Stimulated activated CD4-positive, alpha-beta T cell treated with anti-CD3 and anti-CD28 coated beads, Interleukin-15, amount 100 ng/mL, for 24 hours (primary cell): ENCODE data around the gene CHMP2A.

ENCODE experiments used
- DNase-seq: peaks from one replicate; pipeline ENCODE4 v3.0.0-alpha.2; 2020

Gene CHMP2A

GRCh38 chr19:58536852-58537798 is 17.8 kb downstream of the CHMP2A start:
- DNase-seq, result no peak

DNA sequence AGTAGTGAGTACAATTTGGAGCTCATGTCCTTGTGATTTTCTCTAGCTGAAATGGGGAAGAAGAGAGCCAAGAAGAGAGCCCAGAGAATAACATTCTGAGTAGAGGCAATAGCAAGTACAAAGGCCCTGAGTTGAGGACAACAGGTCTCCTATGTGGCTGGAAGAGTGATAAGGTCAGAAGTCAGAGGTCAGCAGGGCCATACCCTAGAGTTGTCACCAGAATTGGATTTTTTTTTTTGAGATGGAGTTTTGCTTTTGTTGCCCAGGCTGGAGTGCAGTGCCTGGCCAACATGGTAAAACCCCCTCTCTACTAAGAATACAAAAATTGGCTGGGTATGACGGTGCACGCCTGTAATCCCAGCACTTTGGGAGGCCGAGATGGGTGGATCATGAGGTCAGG is 19.0 kb downstream of the CHMP2A start:
- no peak for DNase-seq

GRCh38 chr19:58531034-58531840 is 23.7 kb downstream of the CHMP2A start:
- no peak for DNase-seq

- no peak for DNase-seq
These were observed 25.5 kb downstream of the CHMP2A start for GRCh38 chr19:58529405-58529804.

GRCh38 chr19:58522709-58523108 is 32.2 kb downstream of the CHMP2A start:
- no peak for DNase-seq

DNA sequence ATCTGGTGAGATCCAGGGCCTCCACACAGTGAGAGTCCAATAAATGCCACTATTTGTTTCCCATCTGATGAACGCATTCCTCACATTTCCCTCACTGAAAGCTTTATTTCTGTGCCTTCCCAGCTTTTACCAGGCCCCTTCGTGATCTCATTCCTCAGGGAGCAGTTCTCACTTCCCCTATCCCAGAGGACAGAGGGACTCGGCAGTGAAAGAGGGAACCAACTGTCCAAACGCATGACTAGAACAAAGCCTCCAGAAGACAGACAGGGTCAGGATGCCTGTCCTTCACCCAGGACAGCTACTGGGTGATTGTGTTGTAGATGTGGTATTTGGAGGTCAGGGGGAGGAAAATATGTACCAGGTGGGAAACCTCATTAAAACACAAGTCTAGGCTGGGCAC is 33.3 kb downstream of the CHMP2A start:
- no peak for DNase-seq

DNA sequence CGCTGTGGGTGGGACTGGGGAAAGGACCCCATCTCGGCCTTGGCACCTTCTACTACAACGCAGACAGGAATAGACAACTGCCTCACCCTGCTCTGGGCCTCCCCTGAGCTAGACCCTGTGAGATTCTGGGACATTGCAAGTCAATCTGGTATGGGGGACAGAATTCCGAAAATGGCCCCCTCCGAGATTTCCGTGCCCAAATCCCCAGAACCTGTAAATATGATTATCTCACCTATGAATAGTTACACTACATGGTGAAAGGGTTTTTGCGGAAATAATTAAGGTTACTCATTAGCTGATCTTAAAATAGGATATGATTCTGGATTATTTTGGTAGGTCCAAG is 34.7 kb downstream of the CHMP2A start:
- DNase-seq, result no peak

DNA sequence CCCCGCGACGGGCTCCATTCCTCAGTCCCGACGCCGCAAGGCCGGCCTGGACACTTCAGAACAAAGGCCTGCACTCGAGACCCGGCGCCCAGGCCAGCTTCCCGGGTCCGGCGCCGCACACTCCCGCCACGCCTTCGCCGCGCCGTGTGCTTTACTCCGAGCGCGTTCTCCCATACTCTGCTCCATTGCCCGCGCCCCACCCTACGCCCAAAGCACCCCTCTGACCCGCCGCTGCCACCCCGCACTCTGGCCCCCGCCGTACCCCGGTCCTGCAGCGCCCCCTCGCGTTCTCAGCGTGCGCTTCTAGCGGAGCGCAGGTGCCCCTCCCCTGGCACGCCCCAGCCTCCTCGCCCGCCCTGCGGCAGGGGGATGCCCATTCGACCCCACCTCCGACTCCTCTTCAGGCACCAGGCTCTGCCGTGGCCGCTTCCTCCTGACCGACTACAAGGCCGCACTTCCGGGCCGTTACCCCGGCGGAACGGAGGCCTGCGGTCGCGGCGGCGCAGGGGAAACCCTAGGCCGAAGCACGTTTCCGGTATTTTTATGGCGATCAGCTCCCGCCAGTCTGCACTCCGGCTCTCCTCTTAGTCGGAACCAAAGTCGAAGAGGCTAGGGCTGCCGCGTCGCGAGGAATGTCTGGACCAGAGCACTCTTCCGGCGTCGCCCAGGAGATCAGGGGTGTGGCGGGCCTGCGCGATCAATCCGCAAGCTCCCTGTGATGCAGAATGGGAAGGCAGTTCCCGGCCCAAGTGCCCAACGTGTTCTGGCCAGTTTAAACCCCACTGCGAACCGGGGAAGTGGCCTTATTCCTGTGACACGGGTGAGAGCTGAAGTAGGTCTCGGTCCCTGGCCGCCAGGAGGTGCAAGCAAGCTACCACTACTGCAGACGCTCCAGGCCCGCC is 35.3 kb downstream of the CHMP2A start, which contains the start of gene ZBTB45:
TSS of gene ZBTB45 (minus strand) at position 456 of the 902 bp plus-strand sequence. CDS start 2,137 bp downstream, outside the sequence.
- peak; percentile 93 for DNase-seq

DNA sequence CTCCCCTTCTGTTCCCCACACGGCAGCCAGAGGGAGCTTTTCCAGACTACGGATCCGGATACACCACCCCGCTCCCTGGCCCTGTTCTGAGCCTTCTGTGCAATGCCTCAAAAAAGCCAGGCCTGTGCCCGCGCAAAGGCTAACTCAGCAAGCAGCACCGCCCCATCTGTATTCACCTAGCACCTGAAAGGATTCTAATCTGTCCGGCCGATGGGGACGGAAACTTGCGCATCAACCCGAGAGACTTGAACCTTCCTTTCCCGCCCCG is 35.9 kb downstream of the CHMP2A start:
- DNase-seq, result peak; percentile 67

GRCh38 chr19:58518256-58519086 is 36.4 kb downstream of the CHMP2A start:
- DNase-seq, result peak; percentile 42

DNA sequence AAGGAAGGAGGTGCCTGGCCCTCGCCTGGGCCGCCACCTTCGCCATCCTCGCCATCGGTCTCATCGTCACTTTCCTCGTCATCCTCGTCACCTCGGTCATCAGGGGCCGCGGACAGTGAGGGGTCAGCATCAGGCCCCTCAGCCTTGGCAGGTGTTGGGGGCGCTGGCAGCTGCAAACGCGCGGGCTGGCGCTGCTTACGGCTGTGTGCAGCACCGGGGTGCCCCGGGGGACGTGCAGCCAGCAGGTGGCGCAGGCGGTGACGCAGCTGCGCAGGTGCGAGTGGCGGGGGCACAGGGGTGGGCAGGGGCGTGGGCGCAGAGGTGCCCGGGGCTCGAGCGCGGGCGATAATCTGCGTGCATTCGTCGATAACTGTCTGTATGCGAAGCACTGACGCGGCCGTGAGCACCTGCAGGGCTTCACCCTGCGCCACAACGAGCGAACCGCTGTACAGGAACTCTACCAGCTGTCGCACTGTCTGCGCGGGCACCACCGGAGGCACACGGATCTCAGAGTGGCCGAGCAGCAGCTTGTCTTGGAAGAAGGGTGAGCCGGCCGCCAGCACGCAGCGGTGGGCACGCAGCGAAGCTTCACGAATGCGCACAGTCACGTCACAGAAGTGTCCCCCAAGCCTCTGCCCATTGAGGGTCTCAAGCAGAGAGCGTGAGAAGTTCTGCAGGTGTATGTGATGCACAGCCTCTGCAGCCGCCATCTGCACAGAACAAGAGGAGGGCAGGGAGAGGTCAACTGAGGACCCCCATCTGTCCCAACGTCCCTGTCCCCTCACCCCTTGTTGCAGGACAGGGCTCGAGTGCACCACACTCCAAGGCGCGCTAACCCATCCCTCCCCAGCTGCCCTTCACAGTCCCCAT is 37.7 kb downstream of the CHMP2A start:
- no peak for DNase-seq

- no peak for DNase-seq
These were observed 38.6 kb downstream of the CHMP2A start for GRCh38 chr19:58516246-58516836.

DNA sequence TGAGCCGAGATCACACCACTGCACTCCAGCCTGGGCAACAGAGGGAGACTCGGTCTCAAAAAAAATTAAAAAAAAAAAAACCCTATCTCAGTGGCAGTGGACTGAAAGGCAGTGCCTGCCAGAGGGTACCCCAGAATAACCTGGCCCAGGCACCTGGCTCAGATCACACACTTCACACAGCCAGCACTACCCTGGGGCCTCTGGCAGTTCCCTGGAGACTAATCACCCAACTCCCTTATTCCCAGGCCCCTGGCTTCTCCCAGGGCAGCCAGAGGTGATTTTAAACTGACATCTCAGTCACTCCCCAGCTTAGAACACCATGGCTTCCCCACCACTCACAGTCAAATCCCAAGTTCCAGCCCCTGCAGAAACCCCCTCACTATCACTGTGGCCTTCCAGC is 39.6 kb downstream of the CHMP2A start:
- no peak for DNase-seq

- DNase-seq, result no peak
These were observed 40.3 kb downstream of the CHMP2A start for GRCh38 chr19:58514564-58515022.

- peak; percentile 97 for DNase-seq
These were observed 41.0 kb downstream of the CHMP2A start for GRCh38 chr19:58513694-58514563.

DNA sequence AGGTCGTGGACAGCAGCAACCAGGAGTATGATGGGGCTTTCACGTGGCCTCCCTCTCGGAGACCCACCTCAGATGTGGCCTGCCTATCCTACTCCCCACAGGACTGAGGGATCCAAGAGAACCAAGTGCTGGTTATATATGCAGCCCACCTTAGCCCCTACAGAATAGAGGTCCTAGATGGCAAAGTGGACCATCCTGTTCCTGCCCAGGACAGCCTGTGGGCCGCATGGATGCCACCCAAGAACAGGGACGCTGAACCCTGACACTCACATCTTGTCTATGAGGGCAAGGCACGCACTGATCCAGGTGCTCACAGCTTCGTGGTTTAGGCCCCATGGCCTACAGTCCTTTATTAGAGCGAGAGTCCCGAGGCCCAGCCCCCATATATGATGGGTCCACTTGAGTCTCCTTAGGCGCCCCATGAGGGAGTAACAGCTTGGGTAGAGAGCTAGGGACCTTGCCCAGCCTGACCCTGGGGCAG is 41.7 kb downstream of the CHMP2A start:
- DNase-seq, result no peak

- no peak for DNase-seq
These were observed 43.3 kb downstream of the CHMP2A start, which contains the start of gene SLC27A5 for GRCh38 chr19:58511353-58512208. Gene SLC27A5, minus strand, starts transcription at chr19:58511992. Its CDS starts 37 bp downstream, at chr19:58511955.
